Gastrocnemius medialis (tissue), 4 donors: ENCODE data around the gene CTXND2. TPM values are rescaled to one million over a fixed set of nuclear protein-coding genes. Genes with fewer than 3 reads are reported as not detected.

Experiments
- ATAC-seq, 2 donors: fragments of 150-250 bp; one replicate each; pipeline ENCODE4 v1.9.1; 2016
- DNase-seq, 2 donors: peaks; one replicate each; pipeline ENCODE4 v3.0.0-alpha.2; 2019
- H3K27ac ChIP-seq, 4 donors: fragments of 200-600 bp; sonication (generic); 1 replicate in 1 of 4; 2 replicates in 3 of 4; pipeline ENCODE4 v1.5.1; 2016 to 2018; ENCODE audit warnings: mild to moderate bottlenecking in 2 of 4, moderate library complexity in 1 of 4
- H3K27me3 ChIP-seq, 3 donors: fragments of 200-600 bp; sonication (generic) in 2 of 3; 1 replicate in 1 of 3; 2 replicates in 2 of 3; pipeline versions ENCODE4 v1.5.1 to v1.6.0; 2016 to 2019; ENCODE audit warnings: mild to moderate bottlenecking in 1 of 3, moderate library complexity in 1 of 3
- H3K36me3 ChIP-seq, 2 donors: fragments of 200-600 bp; sonication (generic) in 1 of 2; one replicate each; pipeline ENCODE4 v1.5.1; 2017 to 2018
- H3K4me1 ChIP-seq, 2 donors: fragments of 200-600 bp; sonication (generic) in 1 of 2; one replicate each; pipeline ENCODE4 v1.5.1; 2016 to 2017; ENCODE audit warnings: mild to moderate bottlenecking in 2 of 2
- H3K4me3 ChIP-seq, 4 donors: fragments of 200-600 bp; sonication (generic) in 3 of 4; 1 replicate in 1 of 4; 2 replicates in 3 of 4; pipeline ENCODE4 v1.5.1; 2016 to 2019; ENCODE audit warnings: mild to moderate bottlenecking in 2 of 4
- H3K9me3 ChIP-seq, 3 donors: fragments of 200-600 bp; sonication (generic) in 2 of 3; 1 replicate in 1 of 3; 2 replicates in 2 of 3; pipeline ENCODE4 v1.5.1; 2016 to 2019
- POLR2A ChIP-seq, 2 donors: fragments of 450-650 bp; IDR thresholded peaks; one replicate each; pipeline ENCODE4 v1.6.1; 2017; ENCODE audit warnings: antibody characterized with exemption in 2 of 2, mild to moderate bottlenecking in 2 of 2, moderate library complexity in 2 of 2
- in situ Hi-C, 4 donors: fragments of 200-750 bp; cut with MboI; loops; one replicate each; pipeline versions ENCODE4 v1.15.0 to v1.8.0; 2017; ENCODE audit warnings: low sequenced_read_pairs in 4 of 4
- intact Hi-C: fragments of 100-400 bp; cut with DNase I; formaldehyde crosslinking; loops from one replicate; pipeline ENCODE4 v1.15.1; 2023; ENCODE audit warnings: low total_unique reads
- total RNA-seq, 4 donors: library from RNA; depleted of rRNA; stranded (reverse); fragments of >200 nt; gene quantifications; one replicate each; pipeline versions ENCODE4 v1.1.0 to v1.2.3, GENCODE V29; 2016
- TF ChIP-seq, protein P1 (sequence below), 5 experiments: fragments of 450-650 bp in 3 of 5; fragments of 200-600 bp in 2 of 5; sonication (generic) in 2 of 5; IDR thresholded peaks in 4 of 5; conservative IDR thresholded peaks in 1 of 5; 1 replicate in 4 of 5; 2 replicates in 1 of 5; pipeline ENCODE4 v1.5.1; 2016 to 2019; ENCODE audit warnings: antibody characterized with exemption in 5 of 5, mild to moderate bottlenecking in 3 of 5, moderate library complexity in 3 of 5

Gene CTXND2
- total RNA-seq, 4 donors from 2014 or later, result not detected

DNA sequence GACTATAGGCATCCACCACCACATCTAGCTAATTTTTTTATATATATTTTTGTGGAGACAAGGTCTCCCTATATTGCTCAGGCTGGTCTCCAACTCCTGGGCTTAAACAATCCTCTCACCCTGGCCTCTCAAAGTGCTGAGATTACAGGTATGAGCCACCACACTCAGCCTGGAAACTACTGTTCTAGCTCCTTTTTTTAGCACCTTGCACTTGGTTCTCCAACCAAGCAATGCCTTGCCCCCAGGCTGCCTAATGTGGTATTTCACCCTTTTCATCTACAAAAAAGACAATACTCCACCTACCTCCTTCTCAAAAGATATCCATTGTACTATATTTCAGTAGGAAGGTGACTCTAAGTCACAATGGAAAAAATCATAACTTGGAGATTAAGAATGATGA lies 17.3 kb upstream of the CTXND2 start:
- H3K27ac ChIP-seq, result no peak overlapping the region
- H3K4me3 ChIP-seq, result no peak overlapping the region
- H3K27me3 ChIP-seq, result no peaks in the 10 kb centered on the region
- TF ChIP-seq, protein P1, sequence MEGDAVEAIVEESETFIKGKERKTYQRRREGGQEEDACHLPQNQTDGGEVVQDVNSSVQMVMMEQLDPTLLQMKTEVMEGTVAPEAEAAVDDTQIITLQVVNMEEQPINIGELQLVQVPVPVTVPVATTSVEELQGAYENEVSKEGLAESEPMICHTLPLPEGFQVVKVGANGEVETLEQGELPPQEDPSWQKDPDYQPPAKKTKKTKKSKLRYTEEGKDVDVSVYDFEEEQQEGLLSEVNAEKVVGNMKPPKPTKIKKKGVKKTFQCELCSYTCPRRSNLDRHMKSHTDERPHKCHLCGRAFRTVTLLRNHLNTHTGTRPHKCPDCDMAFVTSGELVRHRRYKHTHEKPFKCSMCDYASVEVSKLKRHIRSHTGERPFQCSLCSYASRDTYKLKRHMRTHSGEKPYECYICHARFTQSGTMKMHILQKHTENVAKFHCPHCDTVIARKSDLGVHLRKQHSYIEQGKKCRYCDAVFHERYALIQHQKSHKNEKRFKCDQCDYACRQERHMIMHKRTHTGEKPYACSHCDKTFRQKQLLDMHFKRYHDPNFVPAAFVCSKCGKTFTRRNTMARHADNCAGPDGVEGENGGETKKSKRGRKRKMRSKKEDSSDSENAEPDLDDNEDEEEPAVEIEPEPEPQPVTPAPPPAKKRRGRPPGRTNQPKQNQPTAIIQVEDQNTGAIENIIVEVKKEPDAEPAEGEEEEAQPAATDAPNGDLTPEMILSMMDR (IDR thresholded peaks at IDR 0.05 in 4 of 5, conservative IDR thresholded peaks at IDR 0.05 in 1 of 5), result no peak
- no peak for TF ChIP-seq POLR2A (IDR thresholded peaks at IDR 0.05)
- no peaks in the 10 kb centered on the region for H3K36me3 ChIP-seq
- no peak for DNase-seq
- peaks cover 12 to 14% of the 10 kb centered on the region in 2 donors for H3K4me1 ChIP-seq
- intact Hi-C loops (loop anchor here (10.0 kb wide), 1 partner anchor 305 kb away; no protein-coding TSS in a partner anchor), in situ Hi-C loops (loop anchor here in 1 of 4 donors (10.0 kb wide), 1 partner anchor 55 kb away; the partner anchor contains the start of gene SETDB1)
- no peak for ATAC-seq
- no peaks in the 10 kb centered on the region for H3K9me3 ChIP-seq

DNA sequence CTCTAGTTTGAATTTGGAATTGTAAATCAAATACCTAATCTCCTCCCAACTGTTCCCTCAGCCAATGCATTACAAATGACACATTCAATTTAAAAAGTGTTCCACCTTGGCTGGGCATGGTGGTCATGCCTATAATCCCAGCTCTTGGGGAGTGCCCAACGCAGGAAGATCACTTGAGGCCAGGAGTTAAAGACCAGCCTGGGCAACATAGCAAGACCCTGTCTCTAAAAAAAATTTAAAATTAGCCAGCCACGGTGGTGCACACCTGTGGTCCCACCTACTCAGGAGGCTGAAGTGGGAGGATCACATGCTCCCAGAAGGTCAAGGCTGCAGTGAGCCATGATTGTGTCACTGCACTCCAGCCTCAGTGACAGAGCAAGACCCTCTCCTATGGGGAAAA lies 14.4 kb upstream of the CTXND2 start:
- no peaks in the 10 kb centered on the region for H3K27me3 ChIP-seq
- DNase-seq, result no peak
- intact Hi-C loops (loop anchor here (10.0 kb wide), 1 partner anchor 308 kb away; no protein-coding TSS in a partner anchor), in situ Hi-C loops (loop anchor here in 1 of 4 donors (10.0 kb wide), 1 partner anchor 52 kb away; the partner anchor contains the start of gene SETDB1)
- H3K9me3 ChIP-seq, result no peaks in the 10 kb centered on the region
- no peak overlapping the region for H3K27ac ChIP-seq
- no peak for ATAC-seq
- no peak for TF ChIP-seq POLR2A (IDR thresholded peaks at IDR 0.05)
- TF ChIP-seq, protein P1 (IDR thresholded peaks at IDR 0.05 in 4 of 5, conservative IDR thresholded peaks at IDR 0.05 in 1 of 5), result no peak
- no peak overlapping the region for H3K4me3 ChIP-seq
- H3K4me1 ChIP-seq, result peaks cover 19 to 26% of the 10 kb centered on the region in 2 donors
- H3K36me3 ChIP-seq, result no peaks in the 10 kb centered on the region

DNA sequence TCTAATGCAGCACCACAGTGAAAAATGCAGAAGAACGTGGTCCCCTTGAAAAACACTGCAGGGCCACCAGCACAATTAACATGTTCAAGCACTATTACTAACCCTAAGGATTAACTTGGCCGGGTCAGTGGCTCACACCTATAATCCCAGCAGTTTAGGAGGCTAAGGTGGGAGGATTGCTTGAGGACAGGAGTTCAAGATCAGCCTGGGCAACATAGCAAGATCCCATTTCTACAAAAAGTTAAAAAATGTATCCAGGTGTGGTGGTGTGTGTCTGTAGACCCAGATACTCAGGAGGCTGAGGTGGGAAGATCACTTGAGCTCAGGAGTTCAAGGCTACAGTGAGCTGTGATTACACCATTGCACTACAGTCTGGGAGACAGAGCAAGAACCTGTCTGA lies 13.4 kb upstream of the CTXND2 start:
- ATAC-seq (no peak), DNase-seq (no peak)
- no peak for TF ChIP-seq POLR2A (IDR thresholded peaks at IDR 0.05)
- TF ChIP-seq, protein P1 (IDR thresholded peaks at IDR 0.05 in 4 of 5, conservative IDR thresholded peaks at IDR 0.05 in 1 of 5), result no peak
- H3K4me3 ChIP-seq, result no peak overlapping the region
- H3K27ac ChIP-seq, result peak overlapping the region in 2 of 4 donors; percentile 24 to 25
- intact Hi-C loops, result loop anchor here (10.0 kb wide), 1 partner anchor 309 kb away; no protein-coding TSS in a partner anchor
- no peaks in the 10 kb centered on the region for H3K36me3 ChIP-seq
- no peaks in the 10 kb centered on the region for H3K27me3 ChIP-seq
- H3K4me1 ChIP-seq, result peaks cover 19 to 22% of the 10 kb centered on the region in 2 donors
- in situ Hi-C loops, result loop anchor here in 1 of 4 donors (10.0 kb wide), 1 partner anchor 51 kb away; the partner anchor contains the start of gene SETDB1
- H3K9me3 ChIP-seq, result no peaks in the 10 kb centered on the region

DNA sequence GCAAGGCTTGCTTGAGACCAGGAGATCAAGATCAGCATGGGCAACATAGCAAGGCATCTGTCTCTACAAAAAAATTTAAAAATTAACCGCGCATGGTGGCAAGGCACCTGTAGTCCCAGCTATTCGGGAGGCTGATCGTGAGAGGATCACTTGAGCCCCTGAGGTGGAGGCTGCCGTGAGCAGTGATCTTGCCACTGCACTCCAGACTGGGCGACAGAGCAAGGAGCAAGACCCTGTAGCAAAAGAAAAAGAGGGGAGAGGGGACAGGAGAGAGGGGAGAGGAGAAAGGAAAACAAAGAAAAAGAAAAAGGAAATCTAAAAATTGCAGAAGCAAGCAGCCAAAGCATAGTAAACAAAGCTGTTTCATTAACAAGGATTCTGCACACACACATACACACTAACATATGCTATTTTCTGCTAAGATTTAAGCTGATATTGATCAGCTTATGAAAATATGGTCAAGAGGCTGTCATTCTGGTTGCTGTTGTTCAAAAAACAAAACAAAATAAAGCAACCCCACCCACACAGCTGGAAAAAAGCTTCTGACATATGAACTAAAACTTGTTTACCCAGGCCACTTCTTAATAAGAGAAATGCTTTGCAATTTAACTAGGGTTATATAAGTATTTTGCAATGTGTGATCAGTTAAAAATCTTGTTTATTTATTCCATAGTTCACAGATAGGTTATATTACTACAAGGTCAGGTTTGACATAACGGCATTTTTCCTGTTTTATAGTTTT lies 12.3 kb upstream of the CTXND2 start:
- no peaks in the 10 kb centered on the region for H3K27me3 ChIP-seq
- in situ Hi-C loops (loop anchor here in 1 of 4 donors (10.0 kb wide), 1 partner anchor 50 kb away; the partner anchor contains the start of gene SETDB1), intact Hi-C loops (loop anchor here (5.0 to 10.0 kb wide), 3 partner anchors 128 to 310 kb away; partner anchors contain the start of gene ENSA)
- H3K36me3 ChIP-seq, result no peaks in the 10 kb centered on the region
- no peaks in the 10 kb centered on the region for H3K9me3 ChIP-seq
- DNase-seq (no peak), ATAC-seq (no peak)
- H3K27ac ChIP-seq, result peak overlapping the region; percentile 99 to 100 (median 100)
- TF ChIP-seq, protein P1 (IDR thresholded peaks at IDR 0.05 in 4 of 5, conservative IDR thresholded peaks at IDR 0.05 in 1 of 5), result no peak
- no peak for TF ChIP-seq POLR2A (IDR thresholded peaks at IDR 0.05)
- peaks cover 19 to 21% of the 10 kb centered on the region in 2 donors for H3K4me1 ChIP-seq
- H3K4me3 ChIP-seq, result peak overlapping the region; percentile 95 to 100 (median 99)
